ENCODE measurements around the gene BLCAP.

The BLCAP gene

GRCh38 chr20:37565134-37565811 is 37.6 kb upstream of the BLCAP start:
- no peak for DNase-seq (ENCODE audit: extremely low read depth, insufficient read length)
- H3K36me3 ChIP-seq (ENCODE audit: control insufficient read depth, insufficient read depth, low read length): no peaks in the 10 kb centered on the region
- no peaks in the 10 kb centered on the region; the same call in none of the 2 replicates for H3K27me3 ChIP-seq (replicated peaks; ENCODE audit: control insufficient read depth, insufficient read depth, low read length)
- no peak overlapping the region for H3K4me3 ChIP-seq (replicated peaks; ENCODE audit: low read depth, low read length)
- no peak for TF ChIP-seq CTCF (IDR thresholded peaks at IDR 0.05; ENCODE audit: insufficient read depth, low read length, poor library complexity, severe bottlenecking)

DNA sequence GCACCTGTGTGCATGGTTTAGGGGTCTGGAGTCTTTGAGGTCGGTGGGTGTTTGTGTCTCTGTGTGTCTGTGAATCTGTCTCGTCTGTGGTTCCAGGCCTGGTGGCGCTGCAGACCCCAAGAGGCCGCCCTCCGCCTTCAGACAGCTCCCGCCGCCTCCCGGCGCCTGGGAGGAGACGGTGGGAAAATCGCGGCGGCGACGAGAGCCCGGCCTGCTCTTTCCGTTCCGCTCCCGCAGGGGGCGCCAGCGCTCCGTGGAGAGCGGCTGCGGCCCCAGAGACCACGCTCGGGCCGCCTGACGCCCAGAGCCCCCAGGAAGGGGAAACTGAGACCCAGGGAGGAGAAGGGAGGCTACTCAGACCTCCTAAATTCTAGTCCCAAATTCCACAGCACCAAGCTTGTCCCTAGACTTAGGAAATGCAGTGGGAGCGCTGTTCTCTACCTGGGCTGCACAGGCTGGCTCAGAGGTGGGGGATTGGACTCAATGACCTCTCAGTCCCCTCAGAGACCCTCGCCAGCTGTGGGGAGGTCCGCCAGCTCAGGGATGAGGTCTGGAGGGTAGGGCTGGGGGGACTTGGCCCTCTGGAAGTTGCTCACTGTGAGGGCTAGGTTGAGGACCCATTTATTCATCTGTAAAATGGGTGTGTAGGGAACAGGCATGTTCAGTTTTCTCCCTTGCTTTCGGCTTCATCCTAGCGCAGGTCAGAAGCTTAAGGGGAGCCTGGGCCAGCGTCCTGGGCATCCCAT is 36.9 kb upstream of the BLCAP start:
- H3K27me3 ChIP-seq (replicated peaks; ENCODE audit: control insufficient read depth, insufficient read depth, low read length): no peaks in the 10 kb centered on the region; the same call in none of the 2 replicates
- TF ChIP-seq CTCF (IDR thresholded peaks at IDR 0.05; ENCODE audit: insufficient read depth, low read length, poor library complexity, severe bottlenecking): peak; percentile 97
- peak; percentile 33 for DNase-seq (ENCODE audit: extremely low read depth, insufficient read length)
- no peaks in the 10 kb centered on the region for H3K36me3 ChIP-seq (ENCODE audit: control insufficient read depth, insufficient read depth, low read length)
- no peak overlapping the region for H3K4me3 ChIP-seq (replicated peaks; ENCODE audit: low read depth, low read length)

DNA sequence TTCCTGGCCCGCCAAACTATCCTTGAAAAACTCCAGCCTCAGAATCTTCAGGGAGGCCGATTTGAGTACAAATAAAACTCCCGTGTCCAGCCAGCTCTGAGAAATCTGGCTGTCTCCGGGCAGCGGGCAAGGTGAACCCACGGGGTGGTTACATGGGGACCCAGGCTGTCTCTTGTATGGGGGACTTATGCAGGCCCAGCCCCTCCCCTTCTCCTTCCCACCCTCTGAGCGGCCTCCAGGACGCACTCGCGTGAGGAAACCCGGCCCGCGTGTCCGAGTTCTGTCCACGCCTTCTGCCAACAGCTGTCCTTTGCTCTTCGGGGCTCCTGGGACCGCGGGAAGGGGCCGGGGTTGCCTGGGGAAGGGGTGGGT is 36.3 kb upstream of the BLCAP start:
- H3K27me3 ChIP-seq (replicated peaks; ENCODE audit: control insufficient read depth, insufficient read depth, low read length): no peaks in the 10 kb centered on the region; the same call in none of the 2 replicates

DNA sequence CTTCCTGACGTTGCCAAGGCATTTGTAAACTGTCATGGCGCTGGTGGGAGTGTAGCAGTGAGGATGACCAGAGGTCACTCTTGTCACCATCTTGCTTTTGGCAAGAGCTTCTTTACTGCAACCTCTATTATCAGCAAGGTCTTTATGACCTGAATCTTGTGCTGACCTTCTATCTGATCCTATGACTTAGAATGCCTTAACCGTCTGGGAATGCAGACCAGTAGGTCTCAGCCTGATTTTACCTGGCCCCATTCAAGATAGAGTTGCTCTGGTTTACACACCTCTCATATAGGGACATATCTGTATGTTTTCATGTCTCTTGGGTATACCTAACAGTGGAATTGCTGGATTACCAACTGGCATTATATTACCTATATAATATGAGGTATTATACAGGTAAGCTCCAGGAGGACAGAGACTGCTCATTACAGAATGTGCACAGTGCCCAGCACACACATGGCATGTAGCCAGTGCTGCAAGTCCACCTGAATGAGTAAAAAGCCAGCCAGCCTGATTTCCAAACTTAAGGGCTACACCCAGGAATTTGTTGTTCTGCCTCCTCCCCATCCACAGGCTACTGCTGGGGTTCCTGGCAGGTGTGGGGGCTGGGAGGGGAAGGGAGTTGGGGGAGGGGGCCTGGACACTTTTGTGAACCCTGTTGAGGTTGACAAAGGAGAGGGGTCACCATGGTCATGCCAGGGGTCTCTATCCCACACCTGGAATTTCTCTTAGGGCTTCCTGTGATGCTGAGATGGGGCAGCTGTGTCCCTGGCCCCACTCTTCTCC is 35.2 kb upstream of the BLCAP start:
- TF ChIP-seq CTCF (IDR thresholded peaks at IDR 0.05; ENCODE audit: insufficient read depth, low read length, poor library complexity, severe bottlenecking): no peak
- no peaks in the 10 kb centered on the region; the same call in none of the 2 replicates for H3K27me3 ChIP-seq (replicated peaks; ENCODE audit: control insufficient read depth, insufficient read depth, low read length)
- no peaks in the 10 kb centered on the region for H3K36me3 ChIP-seq (ENCODE audit: control insufficient read depth, insufficient read depth, low read length)
- no peak overlapping the region for H3K4me3 ChIP-seq (replicated peaks; ENCODE audit: low read depth, low read length)
- DNase-seq (ENCODE audit: extremely low read depth, insufficient read length): no peak

More for the DNA sequence above, 36.3 kb upstream of the BLCAP start:
- Histone ChIP-seq H3K4me3 (replicated peaks; ENCODE audit: low read depth, low read length) (no peak overlapping the region), H3K36me3 (ENCODE audit: control insufficient read depth, insufficient read depth, low read length) (no peaks in the 10 kb centered on the region)
- no peak for TF ChIP-seq CTCF (IDR thresholded peaks at IDR 0.05; ENCODE audit: insufficient read depth, low read length, poor library complexity, severe bottlenecking)
- DNase-seq (ENCODE audit: extremely low read depth, insufficient read length): no peak

- H3K27me3 ChIP-seq (replicated peaks; ENCODE audit: control insufficient read depth, insufficient read depth, low read length): no peaks in the 10 kb centered on the region; the same call in none of the 2 replicates
- TF ChIP-seq CTCF (IDR thresholded peaks at IDR 0.05; ENCODE audit: insufficient read depth, low read length, poor library complexity, severe bottlenecking): no peak
- H3K36me3 ChIP-seq (ENCODE audit: control insufficient read depth, insufficient read depth, low read length): no peaks in the 10 kb centered on the region
- no peak overlapping the region for H3K4me3 ChIP-seq (replicated peaks; ENCODE audit: low read depth, low read length)
- DNase-seq (ENCODE audit: extremely low read depth, insufficient read length): no peak
These were observed 33.0 kb upstream of the BLCAP start for GRCh38 chr20:37560629-37561028.

All from GM06990 (cell line).